Activated CD4-positive, alpha-beta T cell treated with anti-CD3 and anti-CD28 coated beads, Interleukin-2, amount 50 U/mL, for 1 hour (primary cell): Measurements from ENCODE around the gene TAS1R3.
"Not testable (repeated sequence)": the region's sequence is repeated elsewhere in the genome, so short reads cannot be mapped to it uniquely, and the experiment has no call there.

ENCODE experiments used
- DNase-seq: peaks from one replicate; pipeline ENCODE4 v3.0.0-alpha.2; 2020

The TAS1R3 gene

DNA sequence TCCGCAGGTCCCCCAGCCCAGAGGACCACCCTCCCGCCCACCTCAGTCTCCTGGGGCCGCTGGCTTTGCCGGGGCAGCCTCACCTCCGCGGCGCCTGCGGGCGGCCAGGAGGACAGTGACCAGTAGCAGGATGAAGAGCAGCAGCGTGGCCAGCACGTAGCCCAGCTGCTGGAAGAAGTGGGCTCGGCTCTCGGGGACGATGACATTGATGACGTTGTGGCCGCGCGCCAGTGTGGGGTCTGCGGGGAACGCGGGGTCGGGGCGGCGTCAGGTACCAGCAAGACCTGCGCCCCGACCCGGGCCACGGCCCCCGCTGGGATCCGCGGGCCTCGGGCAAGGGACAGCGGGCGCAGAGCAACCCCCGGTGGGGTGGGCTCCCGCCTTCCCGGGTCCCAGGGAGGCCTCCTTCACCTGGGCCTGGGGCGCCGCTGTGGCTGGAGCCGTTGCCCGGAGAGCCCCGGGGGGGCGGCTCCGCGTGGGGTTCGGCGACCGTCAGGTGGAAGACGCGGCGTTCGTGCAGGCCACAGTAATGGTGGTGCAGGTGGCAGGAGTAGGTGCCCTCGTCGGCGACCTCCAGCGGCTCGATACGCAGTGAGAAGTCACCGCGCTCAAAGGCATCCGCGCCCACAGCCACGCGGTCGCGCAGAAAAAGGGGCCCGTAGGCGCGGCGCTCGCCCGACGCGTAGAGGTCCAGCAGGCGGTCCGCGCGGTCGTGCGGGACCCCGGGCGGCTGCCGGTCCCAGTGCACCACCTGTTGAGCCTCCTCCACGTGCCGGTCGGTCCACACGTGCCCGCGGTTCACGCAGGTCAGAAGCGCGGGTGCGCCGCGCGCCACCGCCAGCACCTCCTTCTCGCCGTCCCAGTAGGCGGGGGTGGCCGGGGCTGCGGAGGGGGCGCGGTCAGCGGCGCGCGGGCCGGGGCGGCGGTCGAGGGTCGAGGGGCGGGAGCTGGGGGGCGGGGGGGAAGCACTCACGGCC, 23.5 kb downstream of the TAS1R3 start:
- no peak for DNase-seq

DNA sequence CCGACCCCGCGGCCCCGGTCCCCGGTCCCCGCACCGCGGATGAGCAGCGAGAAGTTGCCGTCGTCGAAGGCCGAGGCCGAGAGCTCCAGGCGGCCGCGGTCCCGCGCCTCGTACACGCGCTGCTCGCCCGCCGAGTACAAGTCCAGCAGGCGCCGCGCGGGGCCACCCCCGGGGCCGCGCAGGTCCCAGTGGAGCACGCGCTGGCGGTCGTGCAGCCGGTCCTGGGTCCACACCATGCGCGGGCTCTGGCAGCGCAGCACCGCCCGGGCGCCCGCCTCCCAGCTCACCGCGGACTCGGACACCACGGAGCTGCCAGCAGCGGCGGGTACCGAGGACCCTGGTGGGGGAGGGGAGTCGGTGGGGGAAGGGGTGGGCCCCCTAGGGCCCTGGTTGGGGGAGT, 24.3 kb downstream of the TAS1R3 start:
- no peak for DNase-seq

GRCh38 chr1:1356166-1356795, 25.2 kb downstream of the TAS1R3 start:
- no peak for DNase-seq

DNA sequence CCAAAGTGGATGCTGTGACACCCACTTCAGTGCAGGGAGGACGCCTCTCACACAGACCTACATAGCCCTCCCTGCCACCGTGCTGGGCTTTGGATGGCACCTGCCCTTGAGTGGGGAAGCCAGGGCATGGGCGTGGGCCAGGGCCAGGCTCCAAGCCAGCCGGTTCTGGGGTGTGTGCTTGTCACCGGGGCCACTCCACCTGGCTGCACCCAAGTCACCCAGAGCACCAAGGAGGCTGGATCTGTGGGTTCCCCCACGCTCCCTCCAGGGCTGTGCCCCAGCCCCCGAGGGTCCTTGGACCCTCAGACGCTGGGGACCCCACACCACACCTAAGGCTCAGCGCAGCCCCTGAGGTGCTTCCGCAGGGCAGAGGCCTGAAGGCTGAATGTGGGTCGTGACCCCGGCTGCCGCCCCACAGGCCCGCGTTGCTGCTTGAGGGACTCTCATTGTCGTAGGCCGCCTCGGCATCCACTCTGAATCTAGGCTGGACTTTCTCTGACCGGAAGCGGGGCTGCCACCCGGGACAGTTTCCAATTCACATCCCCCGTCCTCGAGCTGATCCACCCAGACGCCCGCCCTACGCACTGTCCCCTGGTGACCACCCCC, 25.8 kb downstream of the TAS1R3 start:
- no peak for DNase-seq

GRCh38 chr1:1357871-1358432, 26.9 kb downstream of the TAS1R3 start:
- no peak for DNase-seq

- DNase-seq: no peak
These were observed 27.6 kb downstream of the TAS1R3 start, which contains the start of gene MXRA8 for GRCh38 chr1:1358433-1359271. MXRA8 (minus strand) TSS chr1:1358555; CDS start chr1:1358504, 51 bp downstream.

DNA sequence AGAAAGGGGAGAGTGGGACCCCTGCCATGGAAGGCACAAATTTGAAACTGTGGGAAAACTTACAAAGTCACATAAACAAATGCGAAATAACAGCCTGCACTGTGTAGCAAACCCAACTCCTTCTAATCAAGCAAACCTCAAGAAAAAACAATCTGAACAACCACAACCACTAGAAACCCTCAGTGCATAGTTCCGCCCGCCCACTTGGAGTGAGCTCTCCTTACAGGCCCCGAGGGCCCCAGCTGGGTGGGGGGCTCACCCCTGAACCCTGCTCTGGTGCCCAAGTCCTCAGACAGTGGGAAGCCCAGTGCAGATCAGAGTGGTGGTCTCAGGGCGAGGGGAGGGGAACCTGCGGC, 28.2 kb downstream of the TAS1R3 start:
- DNase-seq: no peak

DNA sequence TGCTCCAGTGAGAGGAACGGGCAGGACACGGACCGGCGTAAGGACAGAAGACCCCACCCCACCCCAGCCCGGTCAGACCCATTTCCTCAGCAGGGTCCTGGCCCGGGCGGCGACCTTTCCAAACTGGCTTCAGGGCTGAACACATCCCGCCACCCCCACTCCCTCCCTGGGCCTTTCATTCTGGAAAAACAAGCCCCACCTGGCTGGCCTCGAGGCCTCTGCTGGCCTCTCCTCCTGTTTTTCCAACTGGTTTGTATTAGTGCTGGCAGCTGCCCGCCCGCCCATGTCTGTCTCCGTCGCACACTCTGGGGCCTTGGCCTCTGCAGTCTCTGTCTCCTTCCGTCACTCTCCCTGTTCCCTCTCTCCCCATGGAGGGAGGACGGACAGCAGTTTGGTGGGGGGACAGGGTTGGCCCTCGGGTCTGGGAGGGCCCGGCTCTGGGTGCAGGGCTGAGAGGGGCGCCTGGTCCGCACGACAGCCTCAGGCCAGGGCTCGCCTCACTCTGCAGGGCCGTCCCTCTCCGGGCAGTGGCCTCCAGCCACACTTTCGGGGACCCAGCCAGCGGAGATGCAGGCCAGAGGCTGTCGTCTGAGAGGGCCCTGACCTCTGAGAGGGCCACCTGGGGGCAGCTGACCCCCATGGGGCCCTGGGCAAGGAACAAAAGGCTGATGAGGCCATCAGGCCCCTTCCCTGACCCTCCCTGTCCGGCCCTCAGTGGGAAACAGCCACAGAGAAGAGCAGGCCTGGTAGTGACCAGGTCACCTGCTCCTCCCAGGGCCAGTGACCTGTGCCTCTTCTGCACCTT, 28.8 kb downstream of the TAS1R3 start:
- DNase-seq: no peak

DNA sequence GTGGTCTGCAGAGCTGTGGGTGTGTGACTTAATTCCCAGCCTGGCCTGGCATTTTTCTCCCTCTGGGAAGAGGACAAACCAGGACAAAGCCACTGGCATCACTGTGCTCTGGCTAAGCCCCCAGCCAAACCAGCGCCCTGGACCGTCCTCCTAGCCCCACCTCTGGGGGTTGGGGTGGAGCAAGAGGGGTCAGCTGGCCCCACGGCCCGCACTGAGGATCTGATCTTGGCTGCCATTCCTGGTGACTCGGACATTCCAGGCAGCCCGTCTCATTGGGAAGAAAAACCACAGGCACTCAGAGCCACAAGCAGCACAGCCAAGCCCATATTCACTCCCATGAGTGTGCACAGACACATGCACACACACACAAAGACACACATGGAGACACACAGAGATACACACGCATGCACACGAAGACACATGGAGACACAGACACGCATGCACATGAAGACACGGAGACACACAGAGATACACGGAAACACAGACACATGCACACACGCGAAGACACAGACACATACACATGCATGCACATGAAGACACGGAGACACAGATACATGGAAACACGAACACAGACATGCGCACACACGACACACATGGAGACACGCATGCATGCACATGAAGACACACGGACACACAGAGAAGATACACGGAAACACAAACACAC, 29.6 kb downstream of the TAS1R3 start:
- no peak for DNase-seq

DNA sequence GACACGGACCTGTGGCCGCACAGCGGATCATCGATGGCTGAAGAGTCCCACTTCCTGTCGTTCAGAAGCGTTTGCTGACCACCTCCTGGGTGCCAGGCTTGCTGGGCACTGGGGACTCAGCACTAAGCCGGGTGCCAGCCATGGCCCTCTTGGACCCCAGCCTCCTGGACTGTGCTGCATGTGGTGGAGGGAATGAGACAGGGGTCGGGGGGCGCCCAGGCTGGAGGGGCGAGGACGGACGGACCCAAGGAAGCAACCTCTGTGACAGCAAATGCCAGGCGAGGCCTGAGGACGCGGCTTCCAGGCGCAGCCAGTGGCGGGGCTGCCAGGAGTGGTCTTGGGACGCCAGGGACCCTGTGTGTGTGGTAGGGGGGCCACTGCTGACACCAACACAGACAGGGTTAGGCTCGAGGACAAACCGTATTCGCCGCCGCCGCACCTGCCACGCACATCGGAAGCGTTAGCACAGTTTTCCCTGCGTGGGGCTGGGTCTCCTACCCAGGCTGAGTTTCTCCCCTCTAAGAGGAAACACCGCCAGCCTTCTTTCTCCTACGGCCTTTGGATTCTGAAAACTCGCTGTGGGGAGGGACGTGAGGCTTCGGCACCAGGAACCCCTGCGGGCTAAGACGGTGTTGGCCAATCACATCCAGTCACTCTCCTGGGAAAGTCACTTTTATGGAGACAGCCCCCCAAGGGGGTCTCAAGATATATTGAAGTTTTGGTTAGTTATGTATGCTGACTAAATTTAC, 30.3 kb downstream of the TAS1R3 start:
- DNase-seq: no peak

DNA sequence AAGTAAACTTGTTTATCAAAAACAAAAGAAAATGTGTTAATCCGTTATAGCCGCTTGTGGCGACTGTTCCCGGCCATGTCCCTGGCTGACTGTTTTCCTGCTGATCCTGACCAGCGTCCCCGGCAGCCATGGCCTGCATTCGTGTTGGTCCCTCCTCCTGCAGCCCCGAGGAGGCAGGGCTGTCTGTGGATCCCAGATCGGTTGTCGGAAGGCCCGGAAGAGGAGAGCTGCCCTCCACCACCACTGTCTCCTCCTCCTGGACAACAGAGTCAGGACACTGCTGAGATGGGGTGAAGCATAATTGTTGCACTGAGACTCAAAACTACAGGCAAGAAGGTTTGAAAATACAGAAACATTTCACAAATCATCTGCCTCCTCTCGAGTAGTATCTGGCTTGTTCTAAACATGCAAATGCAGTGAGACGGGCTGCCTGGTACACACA, 30.9 kb downstream of the TAS1R3 start:
- no peak for DNase-seq

DNA sequence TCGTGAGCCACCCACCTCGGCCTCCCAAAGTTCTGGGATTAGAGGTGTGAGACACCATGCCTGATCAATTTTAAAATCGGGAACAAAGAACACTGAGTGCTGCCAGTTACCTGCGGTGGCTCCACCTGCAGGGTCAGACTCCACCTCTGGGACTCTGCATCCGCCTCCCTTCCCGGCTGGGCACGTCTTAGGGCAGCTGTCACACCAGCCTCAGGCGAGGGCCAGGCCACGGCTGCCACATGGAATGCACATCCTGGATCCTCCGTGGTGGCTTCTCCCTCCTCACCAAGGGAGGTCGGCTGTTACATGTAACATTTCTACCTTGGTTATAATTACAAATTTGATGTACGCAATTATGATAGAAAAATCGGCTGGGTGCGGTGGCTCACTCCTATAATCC, 33.2 kb downstream of the TAS1R3 start:
- no peak for DNase-seq

GRCh38 chr1:1365875-1366698, 35.0 kb downstream of the TAS1R3 start:
- no peak for DNase-seq

- no peak for DNase-seq
These were observed 35.6 kb downstream of the TAS1R3 start for GRCh38 chr1:1366699-1367066.

GRCh38 chr1:1367315-1367714, 36.2 kb downstream of the TAS1R3 start:
- DNase-seq: no peak

DNA sequence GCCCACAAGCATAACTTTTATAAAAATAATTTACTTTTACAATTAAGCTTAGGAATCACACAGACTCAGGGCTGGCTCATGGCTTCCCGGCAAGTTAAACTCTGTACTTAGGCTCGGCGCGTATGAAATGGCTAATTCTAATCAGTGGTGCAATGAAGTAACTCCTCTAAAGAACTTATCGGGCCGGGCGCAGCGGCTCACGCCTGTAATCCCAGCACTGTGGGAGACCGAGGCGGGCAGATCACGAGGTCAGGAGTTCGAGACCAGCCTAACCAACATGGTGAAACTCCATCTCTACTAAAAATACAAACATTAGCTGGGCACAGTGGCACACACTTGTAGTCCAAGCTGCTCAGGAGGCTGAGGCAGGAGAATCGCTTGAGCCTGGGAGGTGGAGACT, 39.0 kb downstream of the TAS1R3 start:
- DNase-seq: not testable (repeated sequence)

DNA sequence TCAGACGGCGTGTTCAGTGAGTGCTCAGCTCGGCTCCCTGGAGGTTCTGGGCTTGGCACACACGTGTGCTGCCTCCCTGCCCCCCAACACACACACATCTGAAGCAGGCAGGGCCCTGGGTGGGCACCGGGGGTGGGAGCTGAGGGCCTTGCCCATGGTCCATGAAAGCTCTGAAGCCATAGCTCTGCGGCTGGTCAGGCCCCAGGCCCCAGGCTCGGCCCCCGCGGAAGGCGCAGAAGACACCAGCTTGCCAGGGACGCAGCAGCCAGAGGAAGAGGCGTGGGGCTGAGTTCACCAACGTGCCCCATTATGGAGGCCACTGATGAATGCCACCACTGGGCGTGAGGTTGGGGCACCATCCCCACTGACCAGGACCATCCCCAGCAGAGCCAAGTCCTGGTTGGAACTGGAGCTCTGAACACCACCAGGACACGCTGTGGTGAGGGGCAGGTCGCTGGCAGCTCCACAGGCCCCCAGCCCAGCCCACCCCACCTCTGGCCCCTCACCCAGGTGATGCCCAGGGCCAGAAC, 39.8 kb downstream of the TAS1R3 start:
- DNase-seq: no peak

GRCh38 chr1:1371364-1371745, 40.3 kb downstream of the TAS1R3 start:
- peak; percentile 72 for DNase-seq
